GM06990 (cell line): Measurements from ENCODE around the gene PRKN.

Experiments used
- DNase-seq: peaks from one replicate; pipeline ENCODE4 v3.0.0-alpha.2; 2011; ENCODE audit not compliant: insufficient read length; ENCODE audit errors: extremely low read depth
- H3K27me3 ChIP-seq: replicated peaks from 2 replicates; pipeline ENCODE4 v1.6.0; 2011; ENCODE audit warnings: low read length; ENCODE audit not compliant: control insufficient read depth, insufficient read depth
- H3K36me3 ChIP-seq: 2 replicates; pipeline ENCODE4 v1.5.1; 2011; ENCODE audit warnings: low read length; ENCODE audit not compliant: control insufficient read depth, insufficient read depth
- H3K4me3 ChIP-seq: replicated peaks from 2 replicates; pipeline ENCODE4 v1.5.1; 2011; ENCODE audit warnings: low read depth, mild to moderate bottlenecking, control low read depth, low read length
- CTCF ChIP-seq: IDR thresholded peaks from 2 replicates; pipeline ENCODE4 v1.5.1; 2011; ENCODE audit warnings: low read length, control low read depth, mild to moderate bottlenecking, inconsistent platforms; ENCODE audit not compliant: insufficient read depth, poor library complexity, severe bottlenecking

Gene PRKN

GRCh38 chr6:162195441-162195840 is 532.1 kb downstream of the PRKN start:
- DNase-seq, result no peak
- Histone ChIP-seq H3K4me3 (no peak overlapping the region), H3K27me3 (no peaks in the 10 kb centered on the region), H3K36me3 (no peaks in the 10 kb centered on the region)
- TF ChIP-seq CTCF, result no peak

DNA sequence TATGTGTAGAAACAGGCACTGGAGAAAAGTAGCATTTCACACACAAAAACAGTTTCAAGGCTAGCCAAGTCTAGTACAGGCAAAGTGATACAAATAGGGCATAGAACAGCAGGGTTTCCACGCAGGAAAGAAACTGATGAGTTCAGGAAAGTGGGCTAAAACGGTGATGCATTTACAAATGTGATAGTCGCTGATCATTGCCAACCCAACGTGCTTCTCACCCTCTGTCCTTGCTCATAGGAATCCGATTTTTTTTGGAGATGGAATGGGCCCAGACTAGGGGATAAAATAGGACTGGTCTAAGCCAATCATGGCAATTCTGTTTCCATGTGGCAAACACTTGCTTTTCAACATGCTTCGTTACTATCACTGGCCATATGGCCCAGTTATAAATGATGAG is 536.6 kb downstream of the PRKN start:
- DNase-seq, result no peak
- H3K4me3 ChIP-seq, result no peak overlapping the region
- TF ChIP-seq CTCF, result no peak

GRCh38 chr6:162187168-162187935 is 540.2 kb downstream of the PRKN start:
- TF ChIP-seq CTCF, result no peak
- DNase-seq, result no peak
- no peaks in the 10 kb centered on the region for H3K27me3 ChIP-seq
- H3K4me3 ChIP-seq, result no peak overlapping the region
- no peaks in the 10 kb centered on the region for H3K36me3 ChIP-seq

More for the DNA sequence above, 536.6 kb downstream of the PRKN start:
- no peaks in the 10 kb centered on the region for H3K36me3 ChIP-seq
- no peaks in the 10 kb centered on the region for H3K27me3 ChIP-seq

DNA sequence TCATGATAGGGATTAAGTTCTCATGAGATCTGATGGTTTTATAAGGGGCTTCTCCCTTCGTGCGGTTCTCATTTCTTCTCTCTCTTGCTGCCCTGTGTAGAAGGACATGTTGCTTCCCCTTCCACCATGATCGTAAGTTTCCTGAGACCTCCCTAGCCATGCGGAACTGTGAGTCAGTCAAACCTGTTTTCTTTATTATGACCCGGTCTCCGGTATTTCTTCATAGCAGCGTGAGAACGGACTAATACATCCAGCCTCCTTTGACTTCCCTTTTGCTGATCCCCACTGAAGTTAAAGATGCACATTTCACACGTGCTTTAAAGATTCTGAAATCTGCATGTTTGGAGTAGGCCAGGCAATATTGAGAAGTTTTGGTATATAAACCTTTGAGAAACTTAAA is 543.1 kb downstream of the PRKN start:
- no peak for DNase-seq
- Histone ChIP-seq H3K27me3 (no peaks in the 10 kb centered on the region), H3K36me3 (no peaks in the 10 kb centered on the region), H3K4me3 (no peak overlapping the region)
- no peak for TF ChIP-seq CTCF

- Histone ChIP-seq H3K36me3 (no peaks in the 10 kb centered on the region), H3K4me3 (no peak overlapping the region), H3K27me3 (no peaks in the 10 kb centered on the region)
- no peak for TF ChIP-seq CTCF
- DNase-seq, result no peak
Observed at GRCh38 chr6:162181741-162182401, 545.7 kb downstream of the PRKN start.

DNA sequence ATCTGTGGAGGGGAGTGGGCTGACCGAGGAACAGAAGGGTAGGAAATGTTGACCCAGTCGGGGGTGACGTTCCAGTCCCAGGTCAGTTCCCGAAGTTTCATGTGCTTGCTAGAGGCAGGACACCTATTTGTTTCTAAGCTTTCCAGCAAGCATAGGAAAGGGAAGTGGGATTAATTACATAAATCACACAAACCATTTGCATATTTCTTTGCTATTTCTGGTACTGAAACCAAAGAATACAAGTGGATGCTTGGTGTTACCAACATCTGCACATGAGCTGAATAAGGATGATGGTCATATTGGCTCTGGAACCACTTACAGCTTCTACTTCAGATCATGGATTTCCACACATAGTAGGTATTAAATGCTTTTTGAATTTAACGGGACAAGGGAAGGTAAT is 546.5 kb downstream of the PRKN start:
- Histone ChIP-seq H3K27me3 (no peaks in the 10 kb centered on the region), H3K4me3 (no peak overlapping the region), H3K36me3 (no peaks in the 10 kb centered on the region)
- no peak for TF ChIP-seq CTCF
- no peak for DNase-seq
